HCT116 (cell line): ENCODE data around the gene COL1A1. TPM values are rescaled to one million over a fixed set of nuclear protein-coding genes. Genes with fewer than 3 reads are reported as not detected.

Experiments
- ATAC-seq: fragments of 200-7000 bp; cut with Tn5 transposase; 2 replicates; pipeline ENCODE4 v1.9.1; 2020; ENCODE audit warnings: mild to moderate bottlenecking, moderate library complexity
- BruUV-seq: library from RNA; stranded (reverse); fragments of 400-500 nt; replicated peaks from 2 replicates; lab custom pipeline; 2021; lab: Mats Ljungman, UMichigan
- CTCF ChIA-PET: fragments of 300-600 bp; sonication (Branson Sonifier 250); formaldehyde crosslinking; loops from one replicate; lab custom pipeline; 2021; ENCODE audit warnings: antibody characterized with exemption; lab: Charles Lee
- POLR2A ChIA-PET: fragments of 300-600, 350-600 bp; sonication (Branson Sonifier 250); formaldehyde crosslinking; loops from one replicate; lab custom pipeline; 2021; ENCODE audit warnings: antibody characterized with exemption; lab: Charles Lee
- RAD21 ChIA-PET, 2 experiments: fragments of 300-600 bp; sonication (Branson Sonifier 250); formaldehyde crosslinking; loops; one replicate each; lab custom pipeline; 2023; ENCODE audit warnings: low total read pairs in 2 of 2; ENCODE audit not compliant: uncharacterized antibody in 2 of 2, unreplicated experiment in 2 of 2, low non-redundant PET in 1 of 2; lab: Charles Lee
- DNase-seq: peaks from one replicate; pipeline ENCODE4 v3.0.0-alpha.2; 2010; ENCODE audit warnings: low read depth, low spot score
- H2AFZ ChIP-seq: fragments of 200-600 bp; shearing (Covaris generic), sonication (generic); 2 replicates; pipeline ENCODE4 v1.6.1; 2017; ENCODE audit warnings: low read depth, mixed run types, mixed read lengths, antibody characterized with exemption, low read length; ENCODE audit not compliant: poor library complexity, severe bottlenecking
- H3K27ac ChIP-seq: 2 replicates; pipeline ENCODE4 v1.5.1; 2012; ENCODE audit warnings: low read depth, low read length
- H3K27me3 ChIP-seq: fragments of 200-600 bp; sonication (generic); 2 replicates; pipeline ENCODE4 v1.6.1; 2016; ENCODE audit warnings: mixed run types, low read length, mixed read lengths; ENCODE audit not compliant: insufficient read depth
- H3K36me3 ChIP-seq, 2 experiments: fragments of 200-500 bp in 1 of 2; fragments of 200-600 bp in 1 of 2; sonication (Bioruptor generic) in 1 of 2; sonication (generic) in 1 of 2; 2 replicates each; pipeline versions ENCODE4 v1.5.1 to v1.6.1; 2014 to 2016; ENCODE audit warnings: low read length in 2 of 2, inconsistent platforms in 1 of 2, mixed read lengths in 1 of 2, mixed run types in 1 of 2; ENCODE audit not compliant: insufficient read depth in 2 of 2, control insufficient read depth in 1 of 2
- H3K4me1 ChIP-seq, 2 experiments: fragments of 200-600 bp in 1 of 2; sonication (generic) in 1 of 2; 2 replicates each; pipeline versions ENCODE4 v1.5.1 to v1.6.1; 2012 to 2017; ENCODE audit warnings: low read length in 2 of 2, inconsistent platforms in 1 of 2, mild to moderate bottlenecking in 1 of 2, mixed read lengths in 1 of 2, mixed run types in 1 of 2, moderate library complexity in 1 of 2; ENCODE audit not compliant: insufficient read depth in 2 of 2, control insufficient read depth in 1 of 2
- H3K4me2 ChIP-seq: fragments of 200-600 bp; sonication (generic); 2 replicates; pipeline ENCODE4 v1.6.1; 2017; ENCODE audit warnings: mixed run types, low read length, mixed read lengths
- H3K4me3 ChIP-seq, 2 experiments: fragments of 200-600 bp in 1 of 2; sonication (generic) in 1 of 2; replicated peaks in 1 of 2; 2 replicates each; pipeline ENCODE4 v1.5.1; 2011 to 2016; ENCODE audit warnings: low read length in 2 of 2, control low read depth in 1 of 2, low read depth in 1 of 2, mild to moderate bottlenecking in 1 of 2, mixed read lengths in 1 of 2, mixed run types in 1 of 2
- H3K79me2 ChIP-seq: fragments of 200-600 bp; sonication (generic); 2 replicates; pipeline ENCODE4 v1.6.1; 2017; ENCODE audit warnings: mild to moderate bottlenecking, mixed run types, low read length, moderate library complexity, mixed read lengths; ENCODE audit not compliant: insufficient read depth
- H3K9ac ChIP-seq: fragments of 200-600 bp; sonication (generic); 2 replicates; pipeline ENCODE4 v1.6.1; 2016; ENCODE audit warnings: low read length, mixed read lengths
- H3K9me2 ChIP-seq: fragments of 200-600 bp; sonication (generic), shearing (Covaris generic); 2 replicates; pipeline ENCODE4 v1.6.1; 2017; ENCODE audit warnings: mixed run types, mild to moderate bottlenecking, moderate library complexity; ENCODE audit not compliant: insufficient read depth
- H3K9me3 ChIP-seq, 2 experiments: fragments of 200-500 bp in 1 of 2; fragments of 200-600 bp in 1 of 2; sonication (Bioruptor generic) in 1 of 2; sonication (generic) in 1 of 2; 2 replicates each; pipeline ENCODE4 v1.6.1; 2014 to 2017; ENCODE audit warnings: low read length in 2 of 2, mixed read lengths in 2 of 2, inconsistent platforms in 1 of 2, low read depth in 1 of 2, mild to moderate bottlenecking in 1 of 2, mixed run types in 1 of 2, moderate library complexity in 1 of 2; ENCODE audit not compliant: control insufficient read depth in 1 of 2, insufficient read depth in 1 of 2
- H4K20me1 ChIP-seq: fragments of 200-600 bp; sonication (generic), shearing (Covaris generic); 2 replicates; pipeline ENCODE4 v1.6.1; 2017; ENCODE audit warnings: mixed run types, mild to moderate bottlenecking, moderate library complexity; ENCODE audit not compliant: insufficient read depth
- CBX3 ChIP-seq: IDR thresholded peaks from 2 replicates; pipeline ENCODE4 v1.6.1; 2012; ENCODE audit warnings: low read depth
- CTCF ChIP-seq, 3 experiments: fragments of 200-600 bp in 1 of 3; sonication (generic) in 1 of 3; IDR thresholded peaks in 2 of 3; conservative IDR thresholded peaks in 1 of 3; 2 replicates each; pipeline ENCODE4 v1.5.1; 2012 to 2017; ENCODE audit warnings: low read depth in 2 of 3, low read length in 2 of 3, antibody characterized with exemption in 1 of 3, borderline replicate concordance in 1 of 3, control low read depth in 1 of 3, mild to moderate bottlenecking in 1 of 3, mixed read lengths in 1 of 3, mixed run types in 1 of 3, moderate library complexity in 1 of 3; ENCODE audit not compliant: insufficient read depth in 1 of 3
- EZH2 ChIP-seq: fragments of 200-600 bp; sonication (generic); IDR thresholded peaks from 2 replicates; pipeline ENCODE4 v1.6.1; 2017; ENCODE audit warnings: antibody characterized with exemption, mixed run types
- MAX ChIP-seq: IDR thresholded peaks from 2 replicates; pipeline ENCODE4 v1.6.1; 2012
- POLR2A ChIP-seq: IDR thresholded peaks from 2 replicates; pipeline ENCODE4 v1.7.0; 2011; ENCODE audit warnings: borderline replicate concordance; ENCODE audit not compliant: insufficient read depth, insufficient read length; ENCODE audit errors: extremely low read depth
- RAD21 ChIP-seq: IDR thresholded peaks from 2 replicates; pipeline ENCODE4 v1.6.1; 2012; ENCODE audit warnings: low read depth, mild to moderate bottlenecking
- REST ChIP-seq: IDR thresholded peaks from 2 replicates; pipeline ENCODE4 v1.6.1; 2012; ENCODE audit warnings: low read depth
- SIN3A ChIP-seq: IDR thresholded peaks from 2 replicates; pipeline ENCODE4 v1.6.1; 2012; ENCODE audit warnings: low read depth
- ZBTB33 ChIP-seq: IDR thresholded peaks from 2 replicates; pipeline ENCODE4 v1.6.1; 2011; ENCODE audit warnings: mild to moderate bottlenecking, low read length, moderate library complexity; ENCODE audit not compliant: insufficient replicate concordance; ENCODE audit errors: extremely low read depth
- ZFX ChIP-seq: fragments of 450-650 bp; IDR thresholded peaks from 2 replicates; pipeline ENCODE4 v1.6.1; 2017
- intact Hi-C: fragments of 100-400 bp; cut with micrococcal nuclease; formaldehyde crosslinking; loops from 2 replicates; pipeline ENCODE4 v1.10.0; 2022
- total RNA-seq: library from RNA; stranded (reverse); gene quantifications from one replicate; pipeline ENCODE4 v1.2.1, GENCODE V29; 2021; ENCODE audit not compliant: unreplicated experiment

COL1A1 gene
- total RNA-seq, 1 experiment from 2014 or later: 33.6 TPM

GRCh38 chr17:50177983-50178834 is 23.2 kb downstream of the COL1A1 start (continued):
- TF ChIP-seq ZBTB33: no peak
- TF ChIP-seq MAX: peak; percentile 99

GRCh38 chr17:50177476-50177875 is 24.0 kb downstream of the COL1A1 start:
- DNase-seq: no peak
- POLR2A ChIA-PET: interaction anchor here (0.8 to 2.7 kb wide), 5 partner anchors 8 to 25 kb away, joined by 3 to 18 read pairs (median 13); partner anchors contain the start of gene SGCA
- BruUV-seq: no TSS peak
- TF ChIP-seq REST: no peak
- TF ChIP-seq SIN3A: no peak
- no peak for TF ChIP-seq CTCF (IDR thresholded peaks at IDR 0.05 in 2 of 3, conservative IDR thresholded peaks at IDR 0.05 in 1 of 3; ENCODE audit: borderline replicate concordance in 1 of 3, insufficient read depth in 1 of 3, low read depth in 2 of 3, low read length in 2 of 3)
- TF ChIP-seq RAD21: no peak
- no peak for TF ChIP-seq ZBTB33
- no peak for TF ChIP-seq POLR2A
- no peak for TF ChIP-seq MAX
- TF ChIP-seq CBX3: no peak
- TF ChIP-seq EZH2: no peak
- no peak for TF ChIP-seq ZFX

More at GRCh38 chr17:50177476-50177875, 24.0 kb downstream of the COL1A1 start:
- CTCF ChIA-PET: interaction anchor here (0.8 to 3.3 kb wide), 24 partner anchors 8 to 220 kb away, joined by 3 to 39 read pairs (median 5); partner anchors contain the start of genes COL1A1, LRRC59, SGCA and TMEM92
- no peaks in the 10 kb centered on the region for H3K27me3 ChIP-seq
- H2AFZ ChIP-seq: no peak overlapping the region
- H3K9me2 ChIP-seq: no peaks in the 10 kb centered on the region
- peak overlapping the region; percentile 54 for H3K9ac ChIP-seq
- no peak for ATAC-seq
- no peaks in the 10 kb centered on the region for H4K20me1 ChIP-seq
- H3K36me3 ChIP-seq: no peaks in the 10 kb centered on the region
- RAD21 ChIA-PET: interaction anchor here (0.6 to 2.3 kb wide), 4 partner anchors 8 to 96 kb away, joined by 4 to 13 read pairs (median 12); partner anchors contain the start of gene COL1A1 (in 1 of the 2)
- H3K4me3 ChIP-seq: 0 out of 4 replicates have a peak overlapping the region, but pooled peaks of 1 of the 2 experiments have one; percentile 43
- H3K27ac ChIP-seq: peak overlapping the region; percentile 61
- H3K79me2 ChIP-seq: no peaks in the 10 kb centered on the region
- intact Hi-C loops: no loop called here
- H3K9me3 ChIP-seq: no peaks in the 10 kb centered on the region
- peak overlapping the region; percentile 79 for H3K4me2 ChIP-seq
- peaks cover 41 to 59% of the 10 kb centered on the region in 2 experiments for H3K4me1 ChIP-seq
